Gastrocnemius medialis (tissue), 4 donors: ENCODE results near the gene LMX1B.

Source experiments
- POLR2A ChIP-seq, 2 donors: fragments of 450-650 bp; IDR thresholded peaks; one replicate each; pipeline ENCODE4 v1.6.1; 2017; ENCODE audit warnings: antibody characterized with exemption in 2 of 2, mild to moderate bottlenecking in 2 of 2, moderate library complexity in 2 of 2
- TF ChIP-seq, protein P1 (sequence below), 5 experiments: fragments of 450-650 bp in 3 of 5; fragments of 200-600 bp in 2 of 5; sonication (generic) in 2 of 5; IDR thresholded peaks in 4 of 5; conservative IDR thresholded peaks in 1 of 5; 1 replicate in 4 of 5; 2 replicates in 1 of 5; pipeline ENCODE4 v1.5.1; 2016 to 2019; ENCODE audit warnings: antibody characterized with exemption in 5 of 5, mild to moderate bottlenecking in 3 of 5, moderate library complexity in 3 of 5

DNA sequence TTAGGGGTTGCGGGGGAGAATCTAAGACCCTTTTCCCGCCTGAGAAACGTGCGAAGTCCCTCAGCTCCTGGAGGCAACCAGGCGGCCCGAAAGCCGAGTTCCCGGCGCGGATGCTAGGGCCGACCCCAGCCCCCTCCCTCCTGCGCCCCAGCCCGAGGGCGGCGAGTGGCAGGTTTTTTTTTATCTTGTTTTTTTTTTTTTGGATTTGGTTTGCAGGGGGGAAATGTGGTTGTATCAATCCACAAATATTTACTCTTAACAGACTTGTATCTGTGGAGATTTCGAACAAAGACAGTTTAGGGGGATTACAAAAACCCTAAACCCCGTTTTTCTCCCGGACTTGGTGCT lies 10.7 kb downstream of the LMX1B start:
- TF ChIP-seq POLR2A (IDR thresholded peaks at IDR 0.05), result no peak
- TF ChIP-seq, protein P1, sequence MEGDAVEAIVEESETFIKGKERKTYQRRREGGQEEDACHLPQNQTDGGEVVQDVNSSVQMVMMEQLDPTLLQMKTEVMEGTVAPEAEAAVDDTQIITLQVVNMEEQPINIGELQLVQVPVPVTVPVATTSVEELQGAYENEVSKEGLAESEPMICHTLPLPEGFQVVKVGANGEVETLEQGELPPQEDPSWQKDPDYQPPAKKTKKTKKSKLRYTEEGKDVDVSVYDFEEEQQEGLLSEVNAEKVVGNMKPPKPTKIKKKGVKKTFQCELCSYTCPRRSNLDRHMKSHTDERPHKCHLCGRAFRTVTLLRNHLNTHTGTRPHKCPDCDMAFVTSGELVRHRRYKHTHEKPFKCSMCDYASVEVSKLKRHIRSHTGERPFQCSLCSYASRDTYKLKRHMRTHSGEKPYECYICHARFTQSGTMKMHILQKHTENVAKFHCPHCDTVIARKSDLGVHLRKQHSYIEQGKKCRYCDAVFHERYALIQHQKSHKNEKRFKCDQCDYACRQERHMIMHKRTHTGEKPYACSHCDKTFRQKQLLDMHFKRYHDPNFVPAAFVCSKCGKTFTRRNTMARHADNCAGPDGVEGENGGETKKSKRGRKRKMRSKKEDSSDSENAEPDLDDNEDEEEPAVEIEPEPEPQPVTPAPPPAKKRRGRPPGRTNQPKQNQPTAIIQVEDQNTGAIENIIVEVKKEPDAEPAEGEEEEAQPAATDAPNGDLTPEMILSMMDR (IDR thresholded peaks at IDR 0.05 in 4 of 5, conservative IDR thresholded peaks at IDR 0.05 in 1 of 5), result no peak
